ENCODE data around the gene DNAAF1.

Gene DNAAF1

GRCh38 chr16:84166796-84167695, 21.9 kb downstream of the DNAAF1 start:
- POLR2A ChIA-PET, result no interaction called here
- Histone ChIP-seq H3K27ac (ENCODE audit: extremely low read depth, low read depth, low read length) (no peak overlapping the region), H3K36me3 (ENCODE audit: control insufficient read depth in 2 of 2, insufficient read depth in 1 of 2, low read length in 2 of 2) (no peaks in the 10 kb centered on the region), H3K4me3 (ENCODE audit: low read depth, low read length) (no peak overlapping the region), H3K9me3 (ENCODE audit: control insufficient read depth, insufficient read depth, low read depth, low read length) (no peaks in the 10 kb centered on the region), H3K4me1 (ENCODE audit: control insufficient read depth, insufficient read depth, low read length) (no peaks in the 10 kb centered on the region)
- TF ChIP-seq GLIS1 (tag by site-specific recombination; IDR thresholded peaks at IDR 0.05) (no peak), ZNF530 (tag by site-specific recombination; IDR thresholded peaks at IDR 0.05; ENCODE audit: low read depth) (no peak), ELK4 (IDR thresholded peaks at IDR 0.05; ENCODE audit: borderline replicate concordance, low read depth, low read length) (no peak), HIC1 (tag by site-specific recombination; IDR thresholded peaks at IDR 0.05) (no peak), ZNF785 (tag by site-specific recombination; IDR thresholded peaks at IDR 0.05) (no peak), ZNF239 (tag by site-specific recombination; IDR thresholded peaks at IDR 0.05) (no peak), ZBTB26 (tag by site-specific recombination; optimal IDR thresholded peaks at IDR 0.05) (no peak), ZSCAN23 (tag by site-specific recombination; IDR thresholded peaks at IDR 0.05) (no peak), ZFP3 (tag by site-specific recombination; IDR thresholded peaks at IDR 0.05; ENCODE audit: low read depth) (no peak), KLF9 (tag by site-specific recombination; IDR thresholded peaks at IDR 0.05; ENCODE audit: low read depth) (no peak), ZNF645 (tag by site-specific recombination; IDR thresholded peaks at IDR 0.05) (no peak), ZNF398 (tag by site-specific recombination; IDR thresholded peaks at IDR 0.05) (no peak), ZNF184 (tag by site-specific recombination; IDR thresholded peaks at IDR 0.05) (no peak), ZNF26 (tag by site-specific recombination; IDR thresholded peaks at IDR 0.05) (no peak)
- CTCF ChIA-PET, result interaction anchor here (0.6 to 2.6 kb wide), 7 partner anchors 9 to 104 kb away, joined by 3 to 8 read pairs (median 4); partner anchors contain the start of genes MBTPS1 and TAF1C
